Measurements from ENCODE around the gene GAB4. TPM values are rescaled to one million over a fixed set of nuclear protein-coding genes. Genes with fewer than 3 reads are reported as not detected.

GAB4 gene
- total and polyA plus RNA-seq, 2 of the 4 experiments (the other 2 are of a cell fraction): not detected

DNA sequence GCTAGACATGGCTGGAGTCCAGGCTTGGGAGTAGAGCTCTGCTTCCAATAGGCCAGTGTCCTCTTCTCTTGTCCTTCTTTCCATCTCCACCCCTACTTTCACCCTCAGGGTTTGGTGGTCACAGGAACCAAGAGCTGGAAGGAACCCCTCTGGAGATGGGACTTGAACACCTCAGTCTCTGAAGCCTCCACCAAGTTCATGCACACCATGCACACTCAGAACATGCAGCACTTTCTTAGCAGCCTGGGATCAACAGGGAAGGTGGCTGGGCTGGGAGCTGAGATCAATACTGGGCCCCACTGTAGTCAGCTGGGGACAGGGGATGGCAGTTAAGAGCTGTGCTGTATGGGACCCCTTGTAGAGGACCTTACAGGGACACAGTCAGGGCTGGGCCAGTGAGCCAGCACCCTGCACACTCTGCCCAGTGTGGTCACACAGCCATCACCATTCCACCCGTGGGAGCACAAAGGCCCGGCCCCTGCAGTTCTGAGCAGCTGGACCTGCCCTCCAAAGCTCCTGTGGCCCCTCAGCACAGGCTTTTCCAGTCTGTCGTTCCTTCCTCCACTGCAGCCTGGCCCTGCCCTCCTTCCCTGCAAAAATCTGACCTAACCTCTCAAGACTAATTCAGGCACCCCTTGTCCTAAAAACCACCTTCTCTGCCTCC lies 47.7 kb downstream of the GAB4 start:
- no peak overlapping the region for H3K18ac ChIP-seq (ENCODE audit: low read depth, low read length)
- no peak overlapping the region for H2BK20ac ChIP-seq (ENCODE audit: low read depth, low read length)
- no peak overlapping the region for H4K8ac ChIP-seq (ENCODE audit: low read depth in 2 of 2, low read length in 2 of 2)
- 45% methylated on average over 2 of the region's 3 CpGs; no CpG with 5 or more reads in 1 of the 2 experiments for WGBS, 2 experiments (ENCODE audit: extremely low coverage in 2 of 2, insufficient read length in 1 of 2)
- TF ChIP-seq, protein P1, sequence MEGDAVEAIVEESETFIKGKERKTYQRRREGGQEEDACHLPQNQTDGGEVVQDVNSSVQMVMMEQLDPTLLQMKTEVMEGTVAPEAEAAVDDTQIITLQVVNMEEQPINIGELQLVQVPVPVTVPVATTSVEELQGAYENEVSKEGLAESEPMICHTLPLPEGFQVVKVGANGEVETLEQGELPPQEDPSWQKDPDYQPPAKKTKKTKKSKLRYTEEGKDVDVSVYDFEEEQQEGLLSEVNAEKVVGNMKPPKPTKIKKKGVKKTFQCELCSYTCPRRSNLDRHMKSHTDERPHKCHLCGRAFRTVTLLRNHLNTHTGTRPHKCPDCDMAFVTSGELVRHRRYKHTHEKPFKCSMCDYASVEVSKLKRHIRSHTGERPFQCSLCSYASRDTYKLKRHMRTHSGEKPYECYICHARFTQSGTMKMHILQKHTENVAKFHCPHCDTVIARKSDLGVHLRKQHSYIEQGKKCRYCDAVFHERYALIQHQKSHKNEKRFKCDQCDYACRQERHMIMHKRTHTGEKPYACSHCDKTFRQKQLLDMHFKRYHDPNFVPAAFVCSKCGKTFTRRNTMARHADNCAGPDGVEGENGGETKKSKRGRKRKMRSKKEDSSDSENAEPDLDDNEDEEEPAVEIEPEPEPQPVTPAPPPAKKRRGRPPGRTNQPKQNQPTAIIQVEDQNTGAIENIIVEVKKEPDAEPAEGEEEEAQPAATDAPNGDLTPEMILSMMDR (conservative IDR thresholded peaks at IDR 0.05; ENCODE audit: low read depth, low read length): no peak
- TF ChIP-seq NFE2L2 (IDR thresholded peaks at IDR 0.05; ENCODE audit: low read depth, low read length) (no peak), POLR2A (IDR thresholded peaks at IDR 0.05; ENCODE audit: low read depth, low read length) (no peak), CEBPB (IDR thresholded peaks at IDR 0.05; ENCODE audit: low read depth, low read length) (no peak), RCOR1 (IDR thresholded peaks at IDR 0.05; ENCODE audit: insufficient replicate concordance, low read length) (no peak), BHLHE40 (IDR thresholded peaks at IDR 0.05; ENCODE audit: low read depth, low read length) (no peak)
- ChIA-PET POLR2A (ENCODE audit: unreplicated experiment) (no interaction called here), CTCF (no interaction called here)
- H3K4me1 ChIP-seq (ENCODE audit: control insufficient read depth, insufficient read depth, low read length): no peaks in the 10 kb centered on the region
- H3K9ac ChIP-seq (ENCODE audit: low read depth, low read length): no peak overlapping the region
- no peak overlapping the region for H3K23ac ChIP-seq (ENCODE audit: low read depth, low read length)
- H3K36me3 ChIP-seq (ENCODE audit: control insufficient read depth, insufficient read depth, low read length): no peaks in the 10 kb centered on the region
- no peak overlapping the region for H2AFZ ChIP-seq (replicated peaks; ENCODE audit: low read length, poor library complexity)
- H3K4ac ChIP-seq (ENCODE audit: low read depth, low read length): no peak overlapping the region
- no peaks in the 10 kb centered on the region for H3K79me1 ChIP-seq (ENCODE audit: low read depth in 1 of 2, low read length in 2 of 2)
- no peaks in the 10 kb centered on the region for H3K27me3 ChIP-seq (ENCODE audit: control insufficient read depth, insufficient read depth, low read length)
- peaks cover 37% of the 10 kb centered on the region for H3K9me3 ChIP-seq (ENCODE audit: control insufficient read depth, insufficient read depth, low read length)
- no peak overlapping the region for H3K56ac ChIP-seq (ENCODE audit: extremely low read depth, insufficient read depth, low read length)
- no peak overlapping the region for H3K4me3 ChIP-seq (ENCODE audit: insufficient read depth, low read depth, low read length)
- no peak overlapping the region for H3K4me2 ChIP-seq (ENCODE audit: low read depth, low read length)
- H2BK15ac ChIP-seq (ENCODE audit: low read depth, low read length): no peak overlapping the region
- H4K5ac ChIP-seq (ENCODE audit: low read depth, low read length): no peak overlapping the region
- H2BK120ac ChIP-seq (ENCODE audit: low read depth, low read length): no peak overlapping the region
- H3K14ac ChIP-seq (replicated peaks; ENCODE audit: low read depth, low read length): no peak overlapping the region
- in situ Hi-C loops (cut with MboI; ENCODE audit: low sequenced_read_pairs): no loop called here
- no TSS peak for BruUV-seq (replicated peaks)
- intact Hi-C loops (cut with micrococcal nuclease): no loop called here
- no peak for DNase-seq
- no peak overlapping the region for H4K91ac ChIP-seq (ENCODE audit: insufficient read depth, low read depth, low read length)
- no peak overlapping the region for H2AK5ac ChIP-seq (ENCODE audit: low read depth, low read length)
- no peaks in the 10 kb centered on the region for H4K20me1 ChIP-seq (ENCODE audit: insufficient read depth, low read length)
- no peak for ATAC-seq (ENCODE audit: low read depth)
- no peak overlapping the region for H2AK9ac ChIP-seq (replicated peaks; ENCODE audit: low read depth, low read length, poor library complexity)
- H2BK5ac ChIP-seq (ENCODE audit: low read depth, low read length, poor library complexity, severe bottlenecking): no peak overlapping the region
- dilution Hi-C loops (cut with HindIII; ENCODE audit: low sequenced_read_pairs, unreplicated experiment): no loop called here
- H3K9me1 ChIP-seq (ENCODE audit: insufficient read depth, low read length): no peaks in the 10 kb centered on the region
- H3K27ac ChIP-seq (ENCODE audit: insufficient read depth, low read length): no peak overlapping the region

Data from IMR-90 (cell line).